BJ (cell line): ENCODE results near the gene C2orf49. TPM values are rescaled to one million over a fixed set of nuclear protein-coding genes. Genes with fewer than 3 reads are reported as not detected.

Experiments
- CTCF ChIA-PET: fragments of 350-600 bp; formaldehyde crosslinking; extraction: SDS; loops from one replicate; lab custom pipeline; 2021; ENCODE audit warnings: antibody characterized with exemption, inconsistent platforms; lab: Yijun Ruan, JAX
- POLR2A ChIA-PET: fragments of 300-600 bp; sonication (Branson Sonifier 250); formaldehyde crosslinking; extraction: SDS; loops from one replicate; lab custom pipeline; 2021; ENCODE audit warnings: antibody characterized with exemption; lab: Charles Lee
- DNase-seq: peaks from one replicate; pipeline ENCODE4 v3.0.0-alpha.2; 2011; ENCODE audit warnings: low read depth
- H3K27me3 ChIP-seq: 2 replicates; pipeline ENCODE4 v1.6.0; 2011; ENCODE audit warnings: low read length; ENCODE audit not compliant: control insufficient read depth, insufficient read depth
- H3K36me3 ChIP-seq: 2 replicates; pipeline ENCODE4 v1.5.1; 2011; ENCODE audit warnings: low read length; ENCODE audit not compliant: control insufficient read depth, insufficient read depth
- H3K4me3 ChIP-seq: 2 replicates; pipeline ENCODE4 v1.5.1; 2011; ENCODE audit warnings: low read depth, mild to moderate bottlenecking, control low read depth, low read length
- polyA plus RNA-seq: library from polyadenylated mRNA; depleted of rRNA; stranded (reverse); fragments of >200 nt; gene quantifications from 2 replicates; pipeline ENCODE4 v1.2.3, GENCODE V29; 2011
- TF ChIP-seq, protein P1 (sequence below): IDR thresholded peaks from 2 replicates; pipeline ENCODE4 v1.5.1; 2011; ENCODE audit warnings: low read depth, mild to moderate bottlenecking, control low read depth, inconsistent platforms, low read length, moderate library complexity; ENCODE audit not compliant: insufficient read depth

C2orf49 gene
- polyA plus RNA-seq, 1 experiment: 12.2 TPM

DNA sequence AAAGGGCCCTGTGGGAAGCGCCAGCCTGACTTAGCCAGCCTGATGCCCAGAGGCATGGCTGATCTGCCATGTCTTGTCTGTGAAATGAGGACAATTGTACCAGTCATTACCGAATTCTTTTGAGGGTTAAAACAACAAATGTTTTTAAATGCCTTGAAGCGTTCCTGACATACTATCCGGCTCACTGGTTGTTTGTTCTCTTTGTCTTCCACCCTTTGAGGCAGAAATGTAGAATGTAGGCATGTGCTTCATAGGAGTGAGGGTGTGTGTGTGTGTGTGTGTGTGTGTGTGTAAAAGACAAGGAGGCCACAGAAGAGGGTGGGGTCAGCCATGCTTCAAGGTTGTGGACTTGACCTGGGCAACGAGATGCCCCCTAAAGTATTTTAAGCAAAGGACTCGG is 43.3 kb upstream of the C2orf49 start:
- H3K27me3 ChIP-seq: no peaks in the 10 kb centered on the region
- H3K4me3 ChIP-seq: no peak overlapping the region
- TF ChIP-seq, protein P1, sequence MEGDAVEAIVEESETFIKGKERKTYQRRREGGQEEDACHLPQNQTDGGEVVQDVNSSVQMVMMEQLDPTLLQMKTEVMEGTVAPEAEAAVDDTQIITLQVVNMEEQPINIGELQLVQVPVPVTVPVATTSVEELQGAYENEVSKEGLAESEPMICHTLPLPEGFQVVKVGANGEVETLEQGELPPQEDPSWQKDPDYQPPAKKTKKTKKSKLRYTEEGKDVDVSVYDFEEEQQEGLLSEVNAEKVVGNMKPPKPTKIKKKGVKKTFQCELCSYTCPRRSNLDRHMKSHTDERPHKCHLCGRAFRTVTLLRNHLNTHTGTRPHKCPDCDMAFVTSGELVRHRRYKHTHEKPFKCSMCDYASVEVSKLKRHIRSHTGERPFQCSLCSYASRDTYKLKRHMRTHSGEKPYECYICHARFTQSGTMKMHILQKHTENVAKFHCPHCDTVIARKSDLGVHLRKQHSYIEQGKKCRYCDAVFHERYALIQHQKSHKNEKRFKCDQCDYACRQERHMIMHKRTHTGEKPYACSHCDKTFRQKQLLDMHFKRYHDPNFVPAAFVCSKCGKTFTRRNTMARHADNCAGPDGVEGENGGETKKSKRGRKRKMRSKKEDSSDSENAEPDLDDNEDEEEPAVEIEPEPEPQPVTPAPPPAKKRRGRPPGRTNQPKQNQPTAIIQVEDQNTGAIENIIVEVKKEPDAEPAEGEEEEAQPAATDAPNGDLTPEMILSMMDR: no peak
- ChIA-PET CTCF (interaction anchor here (0.8 to 4.4 kb wide), 14 partner anchors 10 to 183 kb away, joined by 3 to 53 read pairs (median 5); no protein-coding TSS in a partner anchor), POLR2A (no interaction called here)
- peaks cover 5% of the 10 kb centered on the region for H3K36me3 ChIP-seq
- no peak for DNase-seq

DNA sequence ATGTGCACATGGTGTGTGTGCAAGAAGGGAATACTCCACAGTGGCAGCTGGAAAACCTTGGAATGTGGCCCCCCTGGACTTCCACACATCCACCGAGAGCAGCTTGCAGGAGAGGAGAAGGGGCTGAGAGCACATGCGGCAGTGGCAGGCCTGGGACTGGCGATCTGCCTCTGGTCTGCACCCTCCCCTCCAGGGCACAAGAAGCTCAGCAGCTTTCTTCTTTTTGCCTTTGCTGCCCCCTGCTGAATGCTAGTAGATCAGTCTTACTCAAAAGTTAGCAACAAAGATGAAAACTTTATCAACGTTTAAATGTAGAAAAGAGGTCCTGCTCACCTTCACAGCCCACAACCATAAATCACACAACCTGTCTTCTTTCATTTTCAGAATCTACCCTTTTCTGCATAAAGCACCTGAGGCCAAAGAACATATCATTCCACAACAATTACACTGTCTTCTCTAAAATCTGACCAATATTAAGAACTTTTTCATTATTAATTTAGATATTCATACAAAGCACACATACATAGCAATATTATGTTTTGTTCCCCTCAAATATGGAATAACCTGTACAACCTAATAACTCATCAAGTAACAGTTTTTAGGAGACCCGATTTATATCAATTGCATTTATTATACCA is 42.4 kb upstream of the C2orf49 start:
- ChIA-PET CTCF (interaction anchor here (0.6 to 4.4 kb wide), 19 partner anchors 11 to 184 kb away, joined by 3 to 53 read pairs (median 5); no protein-coding TSS in a partner anchor), POLR2A (no interaction called here)
- Histone ChIP-seq H3K36me3 (peaks cover 5% of the 10 kb centered on the region), H3K4me3 (no peak overlapping the region), H3K27me3 (no peaks in the 10 kb centered on the region)
- DNase-seq: peak; percentile 17
- TF ChIP-seq, protein P1: peak; percentile 70

DNA sequence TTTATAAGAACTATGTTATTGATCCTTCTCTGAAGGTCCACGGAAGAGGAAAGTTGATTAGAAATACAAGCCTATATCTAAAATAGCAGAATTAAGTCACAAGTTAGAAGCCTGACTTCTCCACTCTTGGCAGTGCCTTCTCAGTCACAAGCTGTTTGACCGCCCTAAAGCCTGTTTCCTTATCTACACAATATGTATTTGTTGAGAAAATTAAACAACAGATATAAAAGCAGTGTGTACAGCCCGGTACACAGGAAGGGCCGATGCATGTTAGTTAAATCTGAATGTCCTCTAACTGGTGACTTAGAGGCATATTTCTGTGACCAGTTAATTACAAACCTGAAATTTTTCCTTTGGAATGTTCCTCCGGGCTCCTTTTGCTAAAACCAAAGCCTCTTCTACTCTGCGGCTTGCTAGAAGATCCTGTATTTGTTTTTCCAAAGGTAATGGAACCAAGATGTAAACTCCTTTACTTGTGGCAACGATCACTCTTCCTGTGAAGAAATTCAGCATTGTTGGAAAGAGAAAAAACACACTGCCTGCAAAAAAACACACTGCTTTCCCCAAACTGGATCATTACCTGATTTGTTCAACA is 41.2 kb upstream of the C2orf49 start:
- TF ChIP-seq, protein P1: no peak
- ChIA-PET POLR2A (no interaction called here), CTCF (interaction anchor here (1.4 to 4.4 kb wide), 4 partner anchors 13 to 181 kb away, joined by 3 to 53 read pairs (median 10); no protein-coding TSS in a partner anchor)
- Histone ChIP-seq H3K4me3 (no peak overlapping the region), H3K27me3 (no peaks in the 10 kb centered on the region), H3K36me3 (peaks cover 5% of the 10 kb centered on the region)
- DNase-seq: no peak

DNA sequence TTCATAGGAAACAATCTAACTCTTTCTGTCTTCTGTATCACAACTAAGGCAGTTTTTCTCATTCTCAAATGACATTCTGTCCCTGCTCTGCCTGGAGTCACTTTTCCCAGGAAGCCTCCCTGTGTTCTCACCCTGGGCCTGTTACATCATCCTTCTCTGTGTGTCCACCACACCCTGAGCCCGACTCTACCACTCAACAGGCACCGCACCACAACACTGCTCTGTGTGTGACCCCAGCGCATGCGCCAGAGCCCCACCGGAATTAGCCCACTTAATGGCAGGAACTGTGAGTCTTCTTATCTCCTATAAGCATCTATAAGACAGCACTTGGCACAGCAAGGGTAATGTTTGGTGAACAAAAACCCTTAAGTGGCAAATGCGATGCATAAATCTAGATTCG is 40.1 kb upstream of the C2orf49 start:
- H3K36me3 ChIP-seq: peaks cover 5% of the 10 kb centered on the region
- H3K4me3 ChIP-seq: no peak overlapping the region
- CTCF ChIA-PET: no interaction called here
- POLR2A ChIA-PET: no interaction called here
- no peak for DNase-seq
- TF ChIP-seq, protein P1: no peak
- no peaks in the 10 kb centered on the region for H3K27me3 ChIP-seq

DNA sequence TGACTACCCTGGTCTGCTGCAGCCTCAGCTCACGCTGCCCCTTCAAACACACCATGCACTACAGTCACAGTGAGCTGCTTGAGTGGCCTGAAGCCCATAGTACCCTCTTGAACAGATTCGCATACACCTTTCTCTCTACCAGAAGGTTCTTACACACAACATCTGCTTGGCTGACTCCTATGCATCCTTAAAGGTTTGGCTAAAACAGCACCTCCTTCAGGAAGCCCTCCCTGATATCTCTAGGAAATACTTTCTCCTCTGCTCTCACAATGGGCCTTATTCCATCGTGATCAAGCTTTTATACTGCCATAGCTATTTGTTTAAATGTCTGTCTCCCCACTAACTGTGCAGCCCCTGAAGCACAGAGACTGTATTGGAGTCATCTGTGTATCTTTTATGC is 39.3 kb upstream of the C2orf49 start:
- Histone ChIP-seq H3K27me3 (no peaks in the 10 kb centered on the region), H3K36me3 (peaks cover 5% of the 10 kb centered on the region), H3K4me3 (no peak overlapping the region)
- no peak for DNase-seq
- TF ChIP-seq, protein P1: no peak
- ChIA-PET POLR2A (no interaction called here), CTCF (interaction anchor here (0.9 to 1.5 kb wide), 2 partner anchors 183 to 186 kb away, joined by 3 to 4 read pairs; no protein-coding TSS in a partner anchor)
